SK-N-MC (cell line): ENCODE results near the gene SLC39A7.
A peak's percentile ranks its signal among the peaks of the same experiment; 100 is the strongest.

Source experiments
- DNase-seq: peaks from one replicate; pipeline ENCODE4 v3.0.0-alpha.2; 2011; ENCODE audit warnings: low read depth, low spot score
- H3K27ac ChIP-seq: fragments of 200-600 bp; sonication (generic); 2 replicates; pipeline ENCODE4 v1.5.1; 2016; ENCODE audit warnings: mixed run types
- H3K36me3 ChIP-seq: fragments of 200-600 bp; sonication (generic); 2 replicates; pipeline ENCODE4 v1.6.1; 2017; ENCODE audit warnings: antibody characterized with exemption, low read length, mixed read lengths; ENCODE audit not compliant: insufficient read depth
- H3K4me3 ChIP-seq: fragments of 200-600 bp; sonication (generic); 2 replicates; pipeline ENCODE4 v1.5.1; 2016
- H3K9ac ChIP-seq: fragments of 200-600 bp; sonication (generic); 2 replicates; pipeline ENCODE4 v1.8.0; 2017; ENCODE audit warnings: mixed run types, mixed read lengths; ENCODE audit not compliant: insufficient read length
- H3K9me3 ChIP-seq: fragments of 200-600 bp; sonication (generic); 2 replicates; pipeline ENCODE4 v1.6.1; 2017; ENCODE audit warnings: low read depth, mild to moderate bottlenecking, antibody characterized with exemption, low read length, moderate library complexity, mixed read lengths
- EZH2 ChIP-seq: fragments of 200-600 bp; sonication (generic); IDR thresholded peaks from one replicate; pipeline ENCODE4 v1.6.1; 2017; ENCODE audit warnings: antibody characterized with exemption
- FOXP2 ChIP-seq: optimal IDR thresholded peaks from 2 replicates; pipeline ENCODE3; 2011; ENCODE audit warnings: mild to moderate bottlenecking, moderate library complexity; ENCODE audit not compliant: insufficient read depth; ENCODE audit errors: extremely low read length, control extremely low read depth
- POLR2AphosphoS5 ChIP-seq: IDR thresholded peaks from 2 replicates; pipeline ENCODE4 v1.6.1; 2012; ENCODE audit warnings: mild to moderate bottlenecking, low read depth, low read length, borderline replicate concordance

The SLC39A7 gene

GRCh38 chr6:33192671-33193602 lies 7.7 kb upstream of the SLC39A7 start:
- H3K9ac ChIP-seq, result peak overlapping the region; percentile 37

GRCh38 chr6:33193619-33194018 lies 7.0 kb upstream of the SLC39A7 start:
- no peak overlapping the region for H3K27ac ChIP-seq

More at GRCh38 chr6:33192671-33193602, 7.7 kb upstream of the SLC39A7 start:
- Histone ChIP-seq H3K9me3 (no peaks in the 10 kb centered on the region), H3K36me3 (peaks cover 30% of the 10 kb centered on the region), H3K4me3 (peak overlapping the region; percentile 3; the same call in 1 of the 2 replicates), H3K27ac (no peak overlapping the region)
- DNase-seq, result no peak
- peak; percentile 41; the same call in 1 of the 2 replicates for TF ChIP-seq POLR2AphosphoS5
- TF ChIP-seq FOXP2, result no peak

GRCh38 chr6:33194431-33194979 lies 6.2 kb upstream of the SLC39A7 start:
- Histone ChIP-seq H3K36me3 (peaks cover 30% of the 10 kb centered on the region), H3K27ac (no peak overlapping the region), H3K4me3 (no peak overlapping the region), H3K9me3 (no peaks in the 10 kb centered on the region), H3K9ac (no peak overlapping the region)
- TF ChIP-seq FOXP2 (no peak), EZH2 (no peak), POLR2AphosphoS5 (no peak)
- no peak for DNase-seq

More at GRCh38 chr6:33193619-33194018, 7.0 kb upstream of the SLC39A7 start:
- Histone ChIP-seq H3K36me3 (peaks cover 30% of the 10 kb centered on the region), H3K4me3 (no peak overlapping the region), H3K9ac (no peak overlapping the region), H3K9me3 (no peaks in the 10 kb centered on the region)
- TF ChIP-seq POLR2AphosphoS5 (no peak), FOXP2 (no peak), EZH2 (no peak)
- DNase-seq, result no peak

GRCh38 chr6:33195304-33196165 lies 5.1 kb upstream of the SLC39A7 start:
- Histone ChIP-seq H3K9ac (no peak overlapping the region), H3K9me3 (no peaks in the 10 kb centered on the region), H3K36me3 (peaks cover 30% of the 10 kb centered on the region), H3K4me3 (no peak overlapping the region), H3K27ac (no peak overlapping the region)
- DNase-seq, result no peak
- no peak for TF ChIP-seq POLR2AphosphoS5
- TF ChIP-seq EZH2, result no peak
- no peak for TF ChIP-seq FOXP2

- TF ChIP-seq EZH2 (no peak), POLR2AphosphoS5 (no peak), FOXP2 (no peak)
- Histone ChIP-seq H3K9me3 (no peaks in the 10 kb centered on the region), H3K27ac (no peak overlapping the region; the same call in 1 of the 2 replicates), H3K36me3 (peaks cover 43% of the 10 kb centered on the region), H3K9ac (no peak overlapping the region), H3K4me3 (no peak overlapping the region)
- no peak for DNase-seq
These were observed 3.1 kb upstream of the SLC39A7 start for GRCh38 chr6:33197431-33198048.

- H3K9me3 ChIP-seq, result no peaks in the 10 kb centered on the region
- no peak overlapping the region; the same call in 1 of the 2 replicates for H3K27ac ChIP-seq
- TF ChIP-seq POLR2AphosphoS5 (no peak), EZH2 (no peak), FOXP2 (no peak)
- DNase-seq, result no peak
- no peak overlapping the region for H3K9ac ChIP-seq
- H3K4me3 ChIP-seq, result no peak overlapping the region
- peaks cover 51% of the 10 kb centered on the region for H3K36me3 ChIP-seq
These were observed 2.4 kb upstream of the SLC39A7 start for GRCh38 chr6:33198159-33198852.

- TF ChIP-seq POLR2AphosphoS5, result no peak
- TF ChIP-seq EZH2, result no peak
- no peak for TF ChIP-seq FOXP2
- Histone ChIP-seq H3K36me3 (peaks cover 56% of the 10 kb centered on the region), H3K9me3 (no peaks in the 10 kb centered on the region), H3K27ac (no peak overlapping the region), H3K4me3 (peak overlapping the region; percentile 90), H3K9ac (peak overlapping the region; percentile 97)
- no peak for DNase-seq
These were observed 1.7 kb upstream of the SLC39A7 start for GRCh38 chr6:33198853-33199436.
